HG03064 (cell line): ENCODE data around the gene SLC22A2.

Experiments used
- ATAC-seq: cut with Tn5 transposase; IDR thresholded peaks from one replicate; pipeline ENCODE4 v1.9.1; 2021; ENCODE audit warnings: low read depth; ENCODE audit not compliant: unreplicated experiment

Gene SLC22A2

GRCh38 chr6:160173806-160174527, 84.7 kb downstream of the SLC22A2 start:
- no peak for ATAC-seq

DNA sequence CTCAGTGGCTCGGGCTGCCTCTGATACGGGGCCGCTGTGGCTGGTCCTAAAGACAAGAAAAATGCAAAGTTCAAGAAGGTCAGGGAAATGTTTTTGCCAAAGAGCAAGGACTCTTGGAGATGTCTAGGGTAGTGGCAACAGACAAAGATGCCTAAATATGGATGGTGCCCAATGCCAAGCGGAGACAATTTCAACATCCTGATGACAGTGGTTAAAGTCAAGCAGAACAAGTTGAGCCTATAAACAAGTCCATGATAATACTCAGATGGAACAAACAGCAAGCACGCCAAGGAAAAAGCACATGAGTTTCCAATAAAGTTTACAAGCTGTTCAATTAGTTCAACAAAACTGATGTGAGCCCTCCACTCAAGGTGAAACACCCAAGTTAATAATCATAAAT, 85.9 kb downstream of the SLC22A2 start:
- ATAC-seq, result no peak

GRCh38 chr6:160170018-160170680, 88.5 kb downstream of the SLC22A2 start:
- no peak for ATAC-seq

GRCh38 chr6:160167604-160168399, 90.8 kb downstream of the SLC22A2 start:
- ATAC-seq, result no peak
